ENCODE results near the gene SNCA. TPM values are rescaled to one million over a fixed set of nuclear protein-coding genes. Genes with fewer than 3 reads are reported as not detected.

SNCA gene
- 2.6 and 3.1 TPM in 2 replicates for total RNA-seq (2021)
- percentile 40 among the genes with signal in this experiment for Bru-seq, nascent RNA
- percentile 36 among the genes with signal in this experiment for BruChase-seq, experiment 1, labeled RNA remaining after a 2-hour chase
- BruChase-seq, experiment 2, labeled RNA remaining after a 6-hour chase: percentile 29 among the genes with signal in this experiment
- long read RNA-seq, partial matches to known transcripts: 0 of 4 reads
- long read RNA-seq, other reads (novel, unspliced or antisense): 0 of 4 reads

GRCh38 chr4:89836897-89837384 lies at the start of gene SNCA:
SNCA (minus strand) TSS chr4:89837161; CDS start chr4:89835667, 1,494 bp downstream.
- intact Hi-C loops (cut with micrococcal nuclease; ENCODE audit: unreplicated experiment): no loop called here
- Histone ChIP-seq H3K9me3 (ENCODE audit: low read depth, low read length, poor library complexity, severe bottlenecking) (no peaks in the 10 kb centered on the region), H3K4me1 (ENCODE audit: insufficient read depth, low read length, poor library complexity, severe bottlenecking) (no peaks in the 10 kb centered on the region), H3K4me3 (ENCODE audit: low read depth, low read length, poor library complexity, severe bottlenecking) (peak within 1 kb of the TSS; percentile 51), H3K27ac (ENCODE audit: low read depth, low read length, poor library complexity, severe bottlenecking) (no peak within 1 kb of the TSS), H3K27me3 (replicated peaks; ENCODE audit: insufficient read depth, low read depth, low read length, poor library complexity) (no peaks in the 10 kb centered on the region), H3K36me3 (ENCODE audit: insufficient read depth, low read length, poor library complexity, severe bottlenecking) (no peaks in the 10 kb centered on the region)
- TF ChIP-seq EZH2 (IDR thresholded peaks at IDR 0.05; ENCODE audit: borderline replicate concordance, low read depth, low read length, poor library complexity, severe bottlenecking): no peak
- TF ChIP-seq, protein P1, sequence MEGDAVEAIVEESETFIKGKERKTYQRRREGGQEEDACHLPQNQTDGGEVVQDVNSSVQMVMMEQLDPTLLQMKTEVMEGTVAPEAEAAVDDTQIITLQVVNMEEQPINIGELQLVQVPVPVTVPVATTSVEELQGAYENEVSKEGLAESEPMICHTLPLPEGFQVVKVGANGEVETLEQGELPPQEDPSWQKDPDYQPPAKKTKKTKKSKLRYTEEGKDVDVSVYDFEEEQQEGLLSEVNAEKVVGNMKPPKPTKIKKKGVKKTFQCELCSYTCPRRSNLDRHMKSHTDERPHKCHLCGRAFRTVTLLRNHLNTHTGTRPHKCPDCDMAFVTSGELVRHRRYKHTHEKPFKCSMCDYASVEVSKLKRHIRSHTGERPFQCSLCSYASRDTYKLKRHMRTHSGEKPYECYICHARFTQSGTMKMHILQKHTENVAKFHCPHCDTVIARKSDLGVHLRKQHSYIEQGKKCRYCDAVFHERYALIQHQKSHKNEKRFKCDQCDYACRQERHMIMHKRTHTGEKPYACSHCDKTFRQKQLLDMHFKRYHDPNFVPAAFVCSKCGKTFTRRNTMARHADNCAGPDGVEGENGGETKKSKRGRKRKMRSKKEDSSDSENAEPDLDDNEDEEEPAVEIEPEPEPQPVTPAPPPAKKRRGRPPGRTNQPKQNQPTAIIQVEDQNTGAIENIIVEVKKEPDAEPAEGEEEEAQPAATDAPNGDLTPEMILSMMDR (conservative IDR thresholded peaks at IDR 0.05; ENCODE audit: low read depth, low read length): no peak
- no TSS peak for BruUV-seq (replicated peaks)
- DNase-seq (ENCODE audit: low spot score): peak; percentile 60
- POLR2A ChIA-PET (ENCODE audit: low non-redundant PET): no interaction called here
- CTCF ChIA-PET: no interaction called here

DNA sequence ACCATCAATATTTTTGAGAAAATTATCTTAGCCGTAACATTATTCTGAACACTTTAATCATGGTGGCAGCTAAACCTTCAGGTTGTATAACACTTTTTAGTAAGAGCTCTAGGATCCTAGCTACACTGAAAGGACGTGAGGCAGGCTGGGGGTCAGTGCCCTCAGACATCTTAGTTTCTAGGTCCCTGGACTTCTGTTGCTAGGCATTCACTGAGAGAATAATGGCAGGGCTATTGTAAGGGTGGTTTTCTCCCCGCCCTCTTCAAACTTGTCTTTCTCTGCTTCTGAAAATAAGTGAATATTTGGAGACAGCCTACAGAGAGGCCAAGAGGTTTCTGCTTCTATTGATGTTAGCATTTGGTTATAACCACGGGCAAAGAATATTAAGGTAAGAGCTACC lies 42.3 kb upstream of the SNCA start:
- H3K9me3 ChIP-seq (ENCODE audit: low read depth, low read length, poor library complexity, severe bottlenecking): no peaks in the 10 kb centered on the region
- ChIA-PET POLR2A (ENCODE audit: low non-redundant PET) (no interaction called here), CTCF (no interaction called here)
- no peaks in the 10 kb centered on the region for H3K4me1 ChIP-seq (ENCODE audit: insufficient read depth, low read length, poor library complexity, severe bottlenecking)
- no peak overlapping the region for H3K27ac ChIP-seq (ENCODE audit: low read depth, low read length, poor library complexity, severe bottlenecking)
- H3K36me3 ChIP-seq (ENCODE audit: insufficient read depth, low read length, poor library complexity, severe bottlenecking): no peaks in the 10 kb centered on the region
- TF ChIP-seq EZH2 (IDR thresholded peaks at IDR 0.05; ENCODE audit: borderline replicate concordance, low read depth, low read length, poor library complexity, severe bottlenecking): no peak
- TF ChIP-seq, protein P1 (conservative IDR thresholded peaks at IDR 0.05; ENCODE audit: low read depth, low read length): no peak
- no TSS peak for BruUV-seq (replicated peaks)
- no peak overlapping the region for H3K4me3 ChIP-seq (ENCODE audit: low read depth, low read length, poor library complexity, severe bottlenecking)
- no peak for DNase-seq (ENCODE audit: low spot score)
- no peaks in the 10 kb centered on the region for H3K27me3 ChIP-seq (replicated peaks; ENCODE audit: insufficient read depth, low read depth, low read length, poor library complexity)
- intact Hi-C loops (cut with micrococcal nuclease; ENCODE audit: unreplicated experiment): loop anchor here (10.0 kb wide), 1 partner anchor 394 kb away; no protein-coding TSS in a partner anchor

DNA sequence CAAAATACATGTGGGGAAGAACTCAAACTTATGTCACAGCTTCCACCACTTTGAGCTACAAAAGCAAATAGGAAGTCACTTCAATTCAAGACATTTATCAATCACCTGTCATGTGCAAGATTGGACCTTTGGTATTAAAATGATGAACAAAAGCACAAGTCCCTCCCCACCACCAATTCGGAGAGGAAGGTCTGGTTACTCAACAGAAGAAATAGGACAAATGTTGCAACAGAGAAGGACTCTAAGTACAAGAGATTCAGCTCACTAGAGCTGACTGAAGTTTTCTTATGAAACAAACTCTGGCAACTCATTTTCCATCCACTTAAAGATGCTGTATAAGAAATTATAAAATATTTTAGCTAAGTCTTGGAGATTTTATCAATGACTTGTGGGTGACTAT lies 41.6 kb upstream of the SNCA start:
- Histone ChIP-seq H3K9me3 (ENCODE audit: low read depth, low read length, poor library complexity, severe bottlenecking) (no peaks in the 10 kb centered on the region), H3K27me3 (replicated peaks; ENCODE audit: insufficient read depth, low read depth, low read length, poor library complexity) (no peaks in the 10 kb centered on the region), H3K4me1 (ENCODE audit: insufficient read depth, low read length, poor library complexity, severe bottlenecking) (no peaks in the 10 kb centered on the region), H3K36me3 (ENCODE audit: insufficient read depth, low read length, poor library complexity, severe bottlenecking) (no peaks in the 10 kb centered on the region), H3K4me3 (ENCODE audit: low read depth, low read length, poor library complexity, severe bottlenecking) (no peak overlapping the region), H3K27ac (ENCODE audit: low read depth, low read length, poor library complexity, severe bottlenecking) (no peak overlapping the region)
- ChIA-PET CTCF (no interaction called here), POLR2A (ENCODE audit: low non-redundant PET) (no interaction called here)
- no peak for TF ChIP-seq EZH2 (IDR thresholded peaks at IDR 0.05; ENCODE audit: borderline replicate concordance, low read depth, low read length, poor library complexity, severe bottlenecking)
- TF ChIP-seq, protein P1 (conservative IDR thresholded peaks at IDR 0.05; ENCODE audit: low read depth, low read length): no peak
- intact Hi-C loops (cut with micrococcal nuclease; ENCODE audit: unreplicated experiment): loop anchor here (10.0 kb wide), 1 partner anchor 394 kb away; no protein-coding TSS in a partner anchor
- no peak for DNase-seq (ENCODE audit: low spot score)
- BruUV-seq (replicated peaks): no TSS peak

Data from A673 (cell line).